Tibial nerve (tissue), 3 donors: ENCODE data around the gene CDKN2AIPNL.

ENCODE experiments used
- CTCF ChIP-seq, 5 experiments: fragments of 200-600 bp in 3 of 5; fragments of 450-650 bp in 2 of 5; sonication (generic) in 3 of 5; IDR thresholded peaks; one replicate each; pipeline ENCODE4 v1.5.1; 2016 to 2019; ENCODE audit warnings: antibody characterized with exemption in 5 of 5, mild to moderate bottlenecking in 3 of 5, moderate library complexity in 2 of 5
- POLR2A ChIP-seq, 2 donors: fragments of 450-650 bp; IDR thresholded peaks; one replicate each; pipeline ENCODE4 v1.6.1; 2017; ENCODE audit warnings: antibody characterized with exemption in 2 of 2, mild to moderate bottlenecking in 2 of 2, moderate library complexity in 2 of 2

GRCh38 chr5:134371834-134372340 is 39.8 kb downstream of the CDKN2AIPNL start:
- TF ChIP-seq CTCF (IDR thresholded peaks at IDR 0.05) = no peak
- no peak for TF ChIP-seq POLR2A (IDR thresholded peaks at IDR 0.05)
